Stimulated activated CD4-positive, alpha-beta T cell treated with anti-CD3 and anti-CD28 coated beads, Interleukin-15, amount 100 ng/mL, for 48 hours (primary cell): Measurements from ENCODE around the gene ABCC1.
"Not testable (repeated sequence)": the region's sequence is repeated elsewhere in the genome, so short reads cannot be mapped to it uniquely, and the experiment has no call there.

ENCODE experiments used
- DNase-seq, 2 donors: peaks; one replicate each; pipeline ENCODE4 v3.0.0-alpha.2; 2020; ENCODE audit warnings: low read depth in 2 of 2

Gene ABCC1

DNA sequence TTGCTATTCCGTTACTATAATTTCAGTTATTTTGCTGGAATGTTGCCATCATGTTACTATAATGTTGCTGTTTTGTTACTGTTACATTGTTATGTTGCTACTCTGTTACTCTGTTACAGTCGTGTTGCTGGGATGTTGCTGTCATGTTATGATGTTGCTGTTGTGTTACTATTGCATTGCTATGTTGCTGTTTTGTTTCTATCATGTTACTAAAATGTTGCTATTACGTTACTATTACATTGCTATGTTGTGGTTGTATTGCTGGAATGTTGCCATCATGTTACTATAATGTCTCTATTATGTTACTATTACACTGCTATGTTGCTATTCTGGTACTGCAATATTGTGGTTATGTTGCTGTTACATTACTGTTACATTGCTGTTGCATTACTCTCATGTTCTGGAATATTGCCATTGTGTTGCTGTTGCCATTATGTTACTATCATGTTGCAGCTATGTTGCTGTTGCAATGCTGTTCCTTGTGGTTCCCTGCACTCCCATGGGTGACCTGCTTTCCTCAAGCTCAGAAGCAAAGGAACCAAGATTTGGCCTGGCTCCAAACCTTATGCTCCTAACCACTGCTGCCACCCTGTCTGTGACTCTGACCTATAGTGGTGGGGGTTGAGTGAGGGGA, 209.4 kb downstream of the ABCC1 start:
- no peak for DNase-seq

DNA sequence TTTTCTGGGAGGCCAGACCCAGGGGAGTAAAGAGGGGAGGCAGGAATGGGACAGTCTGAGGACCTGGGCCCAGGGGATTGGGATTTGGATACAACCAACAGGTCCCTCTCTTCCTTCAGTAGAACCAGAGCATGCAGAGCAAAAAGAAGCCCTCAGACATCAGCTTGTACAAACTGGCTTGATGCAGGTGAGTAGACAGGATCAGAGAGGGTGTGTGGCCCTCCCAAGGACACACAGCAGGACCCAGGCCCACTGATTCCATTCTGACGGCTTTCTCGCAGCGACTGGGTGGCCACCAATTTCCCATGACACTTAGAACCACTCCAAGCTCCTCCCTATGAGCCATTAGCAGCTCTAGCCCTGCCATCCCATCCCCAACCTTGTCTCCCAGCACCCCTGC, 210.2 kb downstream of the ABCC1 start:
- DNase-seq, result no peak

DNA sequence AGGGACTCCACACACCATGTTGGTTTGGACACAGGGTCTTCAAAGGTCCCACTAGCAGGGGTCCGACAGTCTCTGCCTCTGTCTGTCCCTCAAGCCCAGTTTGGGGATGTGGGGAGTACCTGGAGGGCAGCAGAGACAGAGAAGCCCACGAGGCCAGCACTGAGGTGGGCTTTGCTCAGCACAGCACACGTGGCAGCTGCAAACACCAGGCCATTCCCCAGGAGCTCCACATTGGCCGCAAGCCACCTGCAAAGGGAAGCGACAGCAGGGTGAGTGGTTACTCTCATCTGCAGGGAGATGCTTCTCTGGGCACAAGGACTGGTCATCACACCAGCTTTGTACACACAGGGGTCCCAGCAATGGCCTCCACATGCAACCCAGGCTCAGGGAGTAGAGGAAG, 211.9 kb downstream of the ABCC1 start:
- no peak for DNase-seq

DNA sequence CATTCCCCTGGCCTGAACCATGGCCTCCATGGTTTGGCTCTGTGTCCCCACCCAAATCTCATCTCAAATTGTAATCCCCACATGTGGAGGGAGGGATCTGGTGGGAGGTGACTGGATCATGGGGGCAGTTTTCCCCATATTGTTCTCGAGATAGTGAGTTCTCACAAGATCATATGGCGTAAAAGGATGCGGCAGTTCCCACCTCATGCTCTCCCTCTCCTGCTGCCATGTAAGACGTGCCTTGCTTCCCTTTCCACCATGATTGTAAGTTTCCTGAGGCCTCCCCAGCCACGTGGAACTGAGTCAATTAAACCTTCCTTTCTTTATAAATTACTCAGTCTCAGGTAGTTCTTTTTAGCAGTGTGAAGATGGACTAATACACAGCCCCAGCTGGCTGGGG, 212.4 kb downstream of the ABCC1 start:
- DNase-seq, result not testable (repeated sequence)

DNA sequence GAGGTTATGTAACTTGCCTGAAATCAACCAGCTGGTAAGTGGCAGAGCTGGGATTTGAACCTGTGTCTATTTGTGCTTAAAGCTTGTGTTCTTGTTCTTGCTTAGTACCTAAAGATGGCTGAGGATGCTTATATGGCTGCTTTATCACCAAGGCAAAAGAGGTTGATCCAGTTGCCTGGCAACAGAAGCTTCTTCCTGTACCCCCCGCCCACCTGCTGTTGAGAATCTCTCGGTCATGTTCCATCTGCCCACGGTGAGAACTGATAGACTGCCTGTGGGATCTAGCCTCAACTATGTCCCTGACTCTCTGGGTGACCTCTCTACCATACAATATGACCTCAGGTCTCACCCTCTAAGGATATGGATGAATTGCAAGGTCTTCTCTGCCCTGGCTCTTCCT, 213.2 kb downstream of the ABCC1 start:
- peak in 1 of 2 donors; percentile 5 for DNase-seq

DNA sequence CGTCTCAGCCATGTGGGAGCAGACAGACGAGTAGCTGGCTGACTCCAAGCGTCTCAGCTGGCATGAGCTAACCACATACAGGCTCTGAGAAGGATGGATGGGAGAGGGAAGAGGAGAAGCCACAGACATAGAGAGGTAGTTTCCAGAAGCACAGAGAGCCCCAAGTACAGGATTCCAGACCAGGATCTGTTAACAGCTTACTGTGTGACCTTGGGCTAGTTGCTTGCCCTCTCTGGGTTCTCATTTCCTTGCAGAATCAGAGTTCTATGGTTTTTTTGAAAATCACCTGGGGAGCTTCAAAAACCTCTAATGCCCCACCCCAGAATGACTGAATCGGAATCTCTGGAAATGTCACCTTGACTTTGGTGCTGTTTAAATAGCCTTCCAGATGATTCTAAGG, 213.7 kb downstream of the ABCC1 start:
- DNase-seq, result no peak

DNA sequence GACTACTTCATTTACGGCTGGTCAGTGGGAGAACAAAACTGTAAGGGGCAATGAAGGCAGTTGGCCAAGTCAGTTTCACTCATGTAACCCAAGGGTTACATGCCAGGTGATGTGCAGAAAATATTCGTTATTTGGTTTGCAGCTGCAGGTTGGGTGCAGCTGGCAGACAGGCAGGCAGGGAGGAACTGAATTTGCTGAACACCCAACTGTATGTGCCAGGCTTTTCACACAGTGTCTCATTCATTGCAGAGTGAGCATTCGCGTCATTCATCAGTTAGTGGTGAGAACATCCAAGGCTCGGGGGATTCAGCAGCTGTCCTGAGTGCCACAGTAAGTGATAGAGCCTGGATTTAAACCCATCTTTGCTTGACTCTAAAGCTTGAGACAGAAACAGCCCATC, 214.2 kb downstream of the ABCC1 start:
- DNase-seq, result no peak

DNA sequence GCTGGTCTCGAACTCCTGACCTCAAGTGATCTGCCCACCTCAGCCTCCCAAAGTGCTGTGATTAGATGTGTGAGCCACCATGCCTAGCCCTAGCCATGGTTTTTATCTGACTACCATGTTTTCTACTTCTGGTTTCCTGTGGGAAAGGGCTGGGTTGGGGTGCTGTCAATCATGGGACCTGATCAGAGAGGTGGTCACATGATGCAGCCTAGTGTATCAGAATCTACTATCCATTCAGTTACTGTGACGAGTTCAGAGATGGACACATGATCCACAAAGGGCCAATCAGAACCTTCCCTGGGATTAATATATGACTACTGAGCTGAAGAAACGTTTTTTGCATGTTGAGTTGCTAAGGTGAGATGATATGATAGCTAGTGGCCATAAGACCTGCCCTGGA, 214.8 kb downstream of the ABCC1 start:
- no peak for DNase-seq

DNA sequence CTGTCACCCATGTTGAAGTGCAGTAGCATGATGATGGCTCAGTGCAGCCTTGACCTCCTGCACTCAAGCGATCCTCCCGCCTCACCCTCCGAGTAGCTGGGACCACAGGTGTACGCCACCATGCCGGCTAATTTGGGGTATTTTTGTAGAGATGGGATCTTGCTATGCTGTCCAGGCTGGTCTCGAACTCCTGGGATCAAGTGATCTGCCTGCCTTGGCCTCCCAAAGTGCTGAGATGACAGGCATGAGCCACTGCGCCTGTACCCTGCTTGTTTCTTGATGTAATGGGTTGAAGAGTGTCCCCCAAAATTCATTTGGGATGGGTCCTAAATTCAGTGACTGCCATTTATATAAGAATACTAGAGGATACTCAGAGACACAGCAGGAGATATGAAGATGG, 216.7 kb downstream of the ABCC1 start:
- no peak for DNase-seq

DNA sequence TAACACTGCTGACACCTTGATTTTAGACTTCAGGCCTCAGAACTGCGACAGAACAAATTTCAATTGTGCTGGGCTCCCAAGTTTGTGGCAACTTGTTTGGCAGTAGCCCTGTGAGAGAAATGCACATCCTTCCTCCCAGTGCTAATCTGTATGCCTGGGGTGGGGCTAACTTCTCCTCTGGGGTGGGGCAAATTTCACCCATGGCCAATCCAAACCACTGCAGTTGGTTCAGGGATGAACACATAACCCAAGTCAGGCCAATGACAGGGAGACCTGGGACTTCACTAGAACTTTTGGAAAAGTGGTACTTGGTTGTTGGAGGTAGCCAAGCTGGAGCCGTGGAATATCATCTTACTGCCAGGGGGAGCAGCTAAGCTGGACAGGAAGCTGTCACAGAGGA, 217.5 kb downstream of the ABCC1 start:
- DNase-seq, result no peak

DNA sequence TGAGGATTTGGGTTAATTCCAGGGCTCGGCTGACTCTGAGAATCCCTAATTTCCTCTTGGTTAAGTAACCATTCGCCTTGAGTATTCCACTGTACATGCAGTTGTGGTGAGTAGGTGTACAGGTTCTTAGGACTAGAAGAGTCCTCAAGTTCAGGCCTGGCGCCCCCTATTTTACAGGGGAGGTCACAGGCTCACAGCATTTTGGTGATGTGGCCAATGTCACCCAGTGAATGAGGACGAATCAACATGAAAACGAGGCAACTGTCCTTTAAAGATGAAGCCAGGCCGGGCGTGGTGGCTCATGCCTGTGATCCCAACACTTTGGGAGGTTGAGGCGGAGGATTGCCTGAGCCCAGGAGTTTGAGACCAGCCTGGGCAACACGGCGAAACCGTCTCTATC, 218.5 kb downstream of the ABCC1 start:
- no peak for DNase-seq

DNA sequence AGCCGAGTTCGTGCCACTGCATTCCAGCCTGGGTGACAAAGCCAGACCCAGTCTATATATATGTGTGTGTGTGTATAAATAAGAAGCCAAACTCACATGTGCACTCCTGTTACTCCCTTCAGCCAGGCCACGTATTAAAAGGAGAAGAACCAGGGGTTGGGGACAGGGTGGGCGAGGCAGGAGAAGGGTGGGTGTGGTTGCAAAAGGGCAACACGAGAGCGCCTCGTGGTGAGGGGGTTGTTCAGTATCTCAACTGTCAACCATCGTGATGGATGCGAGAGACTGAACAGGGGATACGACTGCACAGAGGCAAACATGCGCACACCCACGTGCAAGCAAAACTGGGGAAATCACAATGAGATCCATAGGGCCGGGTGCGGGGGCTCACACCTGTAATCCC, 219.0 kb downstream of the ABCC1 start:
- DNase-seq, result no peak

DNA sequence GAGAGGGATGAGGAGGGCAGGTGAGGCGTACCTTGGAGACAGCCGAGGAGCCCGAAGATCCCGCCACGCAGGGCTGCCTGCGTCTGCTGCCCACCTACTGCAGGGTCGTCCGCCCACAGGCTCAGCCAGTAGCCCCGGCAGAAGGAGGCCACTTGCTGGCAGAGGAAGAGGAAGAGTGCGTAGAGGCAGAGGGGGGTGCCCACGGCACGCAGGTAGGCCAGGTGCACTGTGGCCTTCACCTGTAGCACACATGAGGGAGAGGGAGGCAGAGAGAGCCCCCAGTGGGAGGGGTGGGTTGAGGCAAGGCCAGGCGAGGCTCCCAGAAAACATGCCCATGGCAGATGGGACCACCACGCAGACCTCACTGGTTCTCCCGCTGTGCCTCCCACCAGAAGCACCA, 220.2 kb downstream of the ABCC1 start:
- no peak for DNase-seq

DNA sequence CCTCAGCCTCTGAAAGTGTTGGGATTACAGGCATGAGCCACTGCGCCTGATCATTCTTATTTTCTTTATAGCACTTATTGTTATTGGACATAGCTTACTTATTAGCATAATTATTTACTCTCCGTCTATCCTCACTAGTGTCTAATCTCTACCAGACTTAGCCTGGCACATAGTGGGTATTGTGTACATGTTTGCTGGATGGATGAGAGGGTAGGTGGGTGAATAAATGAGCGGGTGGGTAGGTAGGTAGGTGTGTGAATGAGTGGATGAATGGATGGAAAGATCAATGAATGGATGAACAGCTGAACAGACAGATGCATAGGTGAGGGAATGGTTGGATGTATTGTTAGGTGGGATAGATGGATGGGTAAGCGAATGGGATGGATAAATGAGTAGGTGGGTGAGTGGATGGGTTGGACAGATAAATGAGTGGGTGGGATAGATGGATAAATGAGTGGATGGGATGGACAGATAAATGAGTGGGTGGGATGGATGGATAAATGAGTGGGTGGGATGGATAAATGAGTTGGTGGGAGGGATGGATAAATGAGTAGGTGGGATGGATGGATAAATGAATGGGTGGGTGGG, 222.0 kb downstream of the ABCC1 start:
- DNase-seq, result no peak

DNA sequence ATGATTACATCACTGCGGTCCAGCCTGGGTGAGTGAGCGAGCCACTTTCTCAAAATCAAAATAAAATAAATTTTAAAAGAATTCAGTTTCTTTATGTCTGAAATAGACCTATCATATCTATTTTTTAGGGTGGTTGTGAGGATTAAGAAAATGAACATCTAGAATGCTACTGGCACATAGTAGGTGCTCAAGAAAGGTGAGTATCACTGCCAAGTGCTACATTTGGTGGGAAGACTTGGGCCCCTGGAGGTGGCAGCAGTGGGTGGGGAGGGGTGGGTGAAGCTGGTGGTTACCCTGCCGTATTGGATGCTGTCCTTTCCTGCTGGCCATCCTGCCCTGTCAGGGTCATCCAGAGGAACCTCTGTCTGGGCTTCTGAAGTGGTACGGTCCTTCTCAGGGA, 223.6 kb downstream of the ABCC1 start:
- DNase-seq, result no peak

DNA sequence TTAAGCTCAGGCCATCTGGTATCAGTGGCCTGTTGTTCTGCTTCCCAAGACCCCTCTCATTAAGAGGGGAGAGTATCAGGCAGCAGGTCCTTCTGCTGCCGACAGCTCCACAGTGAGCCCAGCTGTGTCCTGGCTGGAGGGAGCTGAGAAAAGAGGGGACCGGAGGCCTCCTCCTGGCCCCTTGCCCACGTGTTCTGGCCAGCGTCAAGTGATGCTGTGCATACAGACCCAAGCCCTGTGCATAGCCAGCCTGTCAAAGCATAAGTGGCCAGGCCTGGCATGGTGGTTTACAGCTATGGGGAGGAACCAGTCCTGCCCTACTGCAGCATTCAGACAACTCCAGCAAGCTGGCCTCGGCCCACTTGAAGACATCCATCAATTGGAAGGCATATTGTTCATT, 225.9 kb downstream of the ABCC1 start:
- DNase-seq, result no peak

DNA sequence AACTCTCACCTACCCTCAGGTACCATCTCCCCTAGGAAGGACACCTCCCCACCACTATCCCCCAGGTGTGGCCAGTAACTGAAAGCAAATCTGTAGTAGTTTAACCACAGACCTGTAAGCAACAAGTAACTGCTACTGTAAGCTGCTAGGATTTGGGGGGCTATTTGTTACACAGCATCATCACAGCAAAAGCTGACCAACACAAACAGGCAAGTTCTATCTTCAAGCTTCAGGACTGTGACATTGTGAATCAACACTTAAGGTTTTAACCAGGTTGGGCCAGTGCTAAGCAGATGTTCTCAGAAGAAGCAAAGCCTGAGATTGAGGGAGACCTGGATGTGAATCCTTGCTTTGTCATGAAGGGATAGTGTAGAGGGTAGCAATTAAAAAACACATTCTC, 226.9 kb downstream of the ABCC1 start:
- no peak for DNase-seq

DNA sequence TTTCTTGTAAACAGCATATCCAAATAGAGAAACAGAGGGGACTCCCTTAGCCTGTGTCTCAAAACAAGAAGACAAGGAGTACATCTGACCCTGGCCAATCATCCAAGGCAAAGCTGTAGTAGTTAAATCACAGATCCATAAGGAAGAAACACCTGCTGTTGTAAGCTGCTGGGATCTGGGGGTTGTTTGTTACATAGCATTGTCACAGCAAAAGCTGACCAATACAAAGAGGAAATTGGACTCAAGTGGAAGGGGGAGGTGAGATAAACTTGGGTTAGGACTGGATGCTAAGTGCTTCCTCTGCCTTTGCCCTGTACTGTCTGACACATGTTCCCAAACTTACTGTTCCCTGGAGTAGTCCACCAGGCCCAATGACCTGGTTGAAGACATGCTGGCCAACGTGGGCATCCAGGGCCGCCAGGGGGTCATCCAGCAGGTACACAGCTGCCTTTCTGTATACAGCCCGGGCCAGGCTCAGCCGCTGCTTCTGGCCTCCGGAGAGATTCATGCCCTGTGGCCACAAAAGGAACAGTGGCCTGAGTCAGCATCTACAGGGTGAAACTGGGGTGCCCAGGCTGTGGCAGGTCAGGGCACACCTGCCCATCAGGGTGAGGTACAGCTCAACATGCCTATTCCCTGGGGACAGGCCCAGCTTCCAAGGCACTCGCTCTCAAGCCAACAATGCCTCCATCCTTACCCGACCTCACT, 229.2 kb downstream of the ABCC1 start:
- DNase-seq, result no peak

DNA sequence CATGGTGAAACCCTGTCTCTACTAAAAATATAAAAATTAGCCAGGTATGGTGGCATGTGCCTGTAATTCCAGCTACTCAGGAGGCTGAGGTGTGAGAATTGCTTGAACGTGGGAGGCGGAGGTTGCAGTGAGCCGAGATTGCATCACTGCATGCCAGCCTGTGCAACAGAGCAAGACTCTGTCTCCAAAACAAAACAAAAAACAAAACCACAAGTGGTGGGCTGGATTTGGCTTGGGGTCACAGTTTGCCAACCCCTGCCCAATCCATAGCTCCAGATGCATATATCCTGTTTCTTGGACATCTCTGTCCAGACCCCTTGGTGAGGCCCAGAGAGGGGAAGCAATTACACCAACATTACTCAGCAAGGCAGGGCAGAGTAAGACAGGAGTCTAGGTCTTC, 232.3 kb downstream of the ABCC1 start:
- DNase-seq, result not testable (repeated sequence)

DNA sequence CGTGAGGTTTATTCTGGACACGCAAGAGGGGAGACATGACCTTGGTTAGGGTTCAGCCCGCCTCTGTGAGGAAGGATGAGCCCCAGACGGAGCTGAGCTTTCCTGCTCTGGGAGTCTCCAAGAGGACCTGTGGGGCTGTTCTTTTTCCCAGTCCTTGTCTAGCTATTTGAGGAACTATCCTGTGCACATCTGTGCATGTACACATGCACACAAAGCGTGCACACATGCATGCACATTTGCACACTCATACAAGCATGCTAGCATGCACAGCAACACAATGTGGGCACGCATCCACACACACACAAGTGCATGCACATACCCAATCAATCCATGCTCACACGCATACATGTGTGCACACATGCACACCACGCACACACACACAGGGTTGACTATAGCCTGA, 233.5 kb downstream of the ABCC1 start:
- no peak for DNase-seq

DNA sequence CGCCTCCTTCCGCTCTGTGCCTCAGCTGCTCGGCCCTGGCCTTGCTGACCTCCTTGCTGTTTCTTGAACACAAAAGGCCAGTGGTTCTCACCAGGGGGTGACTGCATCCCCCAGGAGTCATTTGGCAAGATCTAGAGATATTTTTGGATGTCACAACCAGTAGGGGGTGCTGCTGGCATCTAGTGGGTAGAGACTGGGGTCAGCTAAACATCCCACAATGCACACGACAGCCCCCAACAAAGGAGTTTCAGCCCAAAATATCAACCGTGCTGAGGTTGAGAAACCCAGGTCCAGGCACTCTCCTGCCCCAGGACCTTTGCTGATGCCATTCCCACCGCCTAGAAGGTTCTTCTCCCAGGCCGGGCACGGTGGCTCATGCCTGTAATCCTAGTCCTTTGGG, 234.1 kb downstream of the ABCC1 start:
- DNase-seq, result no peak

DNA sequence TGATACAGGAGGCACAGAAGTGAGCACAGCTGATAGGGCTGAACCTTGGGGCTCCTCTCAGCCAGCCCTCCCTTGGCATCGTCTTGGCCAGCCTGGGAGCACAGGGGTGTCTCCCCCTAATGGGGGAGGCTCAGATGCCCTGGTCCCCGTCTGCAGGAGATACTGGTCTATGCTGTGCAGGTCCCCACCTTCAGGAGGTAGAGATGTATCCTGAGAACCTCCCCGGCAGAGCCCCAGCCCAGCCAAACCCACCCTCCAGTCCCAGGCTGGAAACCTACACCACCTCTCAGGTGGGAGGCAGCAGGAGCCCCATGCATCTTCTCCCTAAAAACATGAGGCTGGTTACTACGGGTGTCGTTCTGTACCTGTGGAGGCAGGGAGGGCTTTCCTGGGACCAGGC, 235.2 kb downstream of the ABCC1 start:
- no peak for DNase-seq

DNA sequence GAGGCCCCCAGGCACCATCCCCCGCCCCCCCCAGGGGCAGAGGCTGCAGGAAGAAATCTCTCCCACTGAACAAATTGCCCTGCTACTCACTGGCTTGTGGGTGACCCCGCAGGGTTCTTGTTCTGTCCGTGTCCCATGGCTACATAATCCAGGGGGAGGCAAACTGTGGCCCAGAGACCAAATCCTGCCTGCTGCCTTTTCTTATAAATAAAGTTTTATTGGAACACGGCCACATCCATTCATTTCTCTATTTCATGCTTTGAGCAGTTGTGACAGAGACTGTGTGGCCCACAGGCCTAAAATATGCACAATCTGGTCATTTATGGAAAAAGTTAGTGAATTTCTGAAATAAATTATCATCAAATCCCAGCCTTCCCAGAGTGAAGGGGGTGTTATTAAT, 235.7 kb downstream of the ABCC1 start:
- DNase-seq, result no peak

DNA sequence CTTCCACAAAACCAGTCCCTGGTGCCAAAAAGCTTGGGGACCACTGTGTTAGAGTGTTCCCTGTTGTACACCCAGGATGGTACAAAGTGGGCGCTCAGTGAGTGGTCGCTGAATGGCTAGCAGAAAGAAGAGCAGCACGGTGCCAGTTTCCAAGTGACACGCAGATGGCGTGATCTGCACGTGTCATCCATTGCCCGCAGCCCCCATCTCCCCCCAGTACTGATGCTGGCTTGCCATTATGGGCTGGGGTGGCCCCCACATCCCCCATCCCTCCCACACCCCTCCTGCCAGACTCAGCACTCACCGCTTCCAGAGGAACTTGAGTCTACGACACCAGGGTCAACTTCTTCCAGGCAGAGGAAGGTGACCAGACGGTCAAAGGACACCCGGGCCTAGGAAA, 237.4 kb downstream of the ABCC1 start:
- DNase-seq, result no peak
